ENCODE results near the gene HNF4A. TPM values are rescaled to one million over a fixed set of nuclear protein-coding genes. Genes with fewer than 3 reads are reported as not detected.

The HNF4A gene
- total and polyA plus RNA-seq, 2 of the 13 experiments (the other 11 are each of a cell fraction or from before 2014, with no cell fraction given) = 80.9 to 169 TPM

GRCh38 chr20:44392776-44393607 is 37.5 kb downstream of the HNF4A start (continued):
- TF ChIP-seq ATF7 (IDR thresholded peaks at IDR 0.05) = no peak
- no peak for TF ChIP-seq ATF7 (CRISPR knock-in tag; IDR thresholded peaks at IDR 0.05)
- no peak for TF ChIP-seq ZNF20 (CRISPR knock-in tag; IDR thresholded peaks at IDR 0.05)
- TF ChIP-seq FOXP4 (CRISPR knock-in tag; IDR thresholded peaks at IDR 0.05) = peak; percentile 98
- no peak for TF ChIP-seq ZNF280B (CRISPR knock-in tag; IDR thresholded peaks at IDR 0.05; ENCODE audit: borderline replicate concordance)
- no peak for TF ChIP-seq ZNF234 (CRISPR knock-in tag; conservative IDR thresholded peaks at IDR 0.05)
- peak; percentile 84 for TF ChIP-seq BORCS8-MEF2B (CRISPR knock-in tag; IDR thresholded peaks at IDR 0.05)
- TF ChIP-seq, protein P1, sequence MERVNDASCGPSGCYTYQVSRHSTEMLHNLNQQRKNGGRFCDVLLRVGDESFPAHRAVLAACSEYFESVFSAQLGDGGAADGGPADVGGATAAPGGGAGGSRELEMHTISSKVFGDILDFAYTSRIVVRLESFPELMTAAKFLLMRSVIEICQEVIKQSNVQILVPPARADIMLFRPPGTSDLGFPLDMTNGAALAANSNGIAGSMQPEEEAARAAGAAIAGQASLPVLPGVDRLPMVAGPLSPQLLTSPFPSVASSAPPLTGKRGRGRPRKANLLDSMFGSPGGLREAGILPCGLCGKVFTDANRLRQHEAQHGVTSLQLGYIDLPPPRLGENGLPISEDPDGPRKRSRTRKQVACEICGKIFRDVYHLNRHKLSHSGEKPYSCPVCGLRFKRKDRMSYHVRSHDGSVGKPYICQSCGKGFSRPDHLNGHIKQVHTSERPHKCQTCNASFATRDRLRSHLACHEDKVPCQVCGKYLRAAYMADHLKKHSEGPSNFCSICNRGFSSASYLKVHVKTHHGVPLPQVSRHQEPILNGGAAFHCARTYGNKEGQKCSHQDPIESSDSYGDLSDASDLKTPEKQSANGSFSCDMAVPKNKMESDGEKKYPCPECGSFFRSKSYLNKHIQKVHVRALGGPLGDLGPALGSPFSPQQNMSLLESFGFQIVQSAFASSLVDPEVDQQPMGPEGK (CRISPR knock-in tag; IDR thresholded peaks at IDR 0.05) = peak; percentile 44; the same call in 1 of the 2 replicates
- no peak for TF ChIP-seq ZNF615 (CRISPR knock-in tag; IDR thresholded peaks at IDR 0.05; ENCODE audit: borderline replicate concordance)
- no peak for TF ChIP-seq RBAK (CRISPR knock-in tag; IDR thresholded peaks at IDR 0.05)
- TF ChIP-seq KLF9 (CRISPR knock-in tag; IDR thresholded peaks at IDR 0.05; ENCODE audit: low read depth) = no peak
- TF ChIP-seq HES4 (CRISPR knock-in tag; IDR thresholded peaks at IDR 0.05; ENCODE audit: borderline replicate concordance) = no peak
- TF ChIP-seq ATAD3A (CRISPR knock-in tag; IDR thresholded peaks at IDR 0.05) = no peak
- no peak for TF ChIP-seq THAP8 (CRISPR knock-in tag; IDR thresholded peaks at IDR 0.05; ENCODE audit: borderline replicate concordance)
- TF ChIP-seq, protein P2, sequence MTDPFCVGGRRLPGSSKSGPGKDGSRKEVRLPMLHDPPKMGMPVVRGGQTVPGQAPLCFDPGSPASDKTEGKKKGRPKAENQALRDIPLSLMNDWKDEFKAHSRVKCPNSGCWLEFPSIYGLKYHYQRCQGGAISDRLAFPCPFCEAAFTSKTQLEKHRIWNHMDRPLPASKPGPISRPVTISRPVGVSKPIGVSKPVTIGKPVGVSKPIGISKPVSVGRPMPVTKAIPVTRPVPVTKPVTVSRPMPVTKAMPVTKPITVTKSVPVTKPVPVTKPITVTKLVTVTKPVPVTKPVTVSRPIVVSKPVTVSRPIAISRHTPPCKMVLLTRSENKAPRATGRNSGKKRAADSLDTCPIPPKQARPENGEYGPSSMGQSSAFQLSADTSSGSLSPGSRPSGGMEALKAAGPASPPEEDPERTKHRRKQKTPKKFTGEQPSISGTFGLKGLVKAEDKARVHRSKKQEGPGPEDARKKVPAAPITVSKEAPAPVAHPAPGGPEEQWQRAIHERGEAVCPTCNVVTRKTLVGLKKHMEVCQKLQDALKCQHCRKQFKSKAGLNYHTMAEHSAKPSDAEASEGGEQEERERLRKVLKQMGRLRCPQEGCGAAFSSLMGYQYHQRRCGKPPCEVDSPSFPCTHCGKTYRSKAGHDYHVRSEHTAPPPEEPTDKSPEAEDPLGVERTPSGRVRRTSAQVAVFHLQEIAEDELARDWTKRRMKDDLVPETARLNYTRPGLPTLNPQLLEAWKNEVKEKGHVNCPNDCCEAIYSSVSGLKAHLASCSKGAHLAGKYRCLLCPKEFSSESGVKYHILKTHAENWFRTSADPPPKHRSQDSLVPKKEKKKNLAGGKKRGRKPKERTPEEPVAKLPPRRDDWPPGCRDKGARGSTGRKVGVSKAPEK (CRISPR knock-in tag; IDR thresholded peaks at IDR 0.05; ENCODE audit: borderline replicate concordance) = no peak
- TF ChIP-seq DNMT1 (CRISPR knock-in tag; IDR thresholded peaks at IDR 0.05) = peak; percentile 92; the same call in 1 of the 2 replicates
- TF ChIP-seq SCMH1 (CRISPR knock-in tag; IDR thresholded peaks at IDR 0.05; ENCODE audit: borderline replicate concordance) = no peak
- no peak; the same call in 1 of the 2 replicates for TF ChIP-seq KLF6 (CRISPR knock-in tag; IDR thresholded peaks at IDR 0.05)
- TF ChIP-seq ZNF136 (CRISPR knock-in tag; IDR thresholded peaks at IDR 0.05; ENCODE audit: low read depth) = peak; percentile 61; the same call in 1 of the 2 replicates
- TF ChIP-seq ZNF329 (CRISPR knock-in tag; IDR thresholded peaks at IDR 0.05; ENCODE audit: low read depth) = peak; percentile 24; the same call in 1 of the 2 replicates
